SKM-1 treated with dmso at 0.1 percent for 144 hours (cell line): ENCODE data around the gene EYA3.
A peak's percentile ranks its signal among the peaks of the same experiment; 100 is the strongest.

Experiments
- DNase-seq: peaks from one replicate; lab custom pipeline; 2025; ENCODE audit not compliant: unreplicated experiment; lab: John Stamatoyannopoulos, UW

The EYA3 gene

GRCh38 chr1:28114844-28115243 lies 26.4 kb upstream of the EYA3 start:
- DNase-seq: no peak

GRCh38 chr1:28113242-28113572 lies 24.8 kb upstream of the EYA3 start:
- DNase-seq: no peak

- DNase-seq: peak; percentile 90
These were observed 24.2 kb upstream of the EYA3 start for GRCh38 chr1:28112388-28113241.

- peak; percentile 94 for DNase-seq
These were observed 22.7 kb upstream of the EYA3 start for GRCh38 chr1:28111157-28111556.

- DNase-seq: no peak
These were observed 22.1 kb upstream of the EYA3 start for GRCh38 chr1:28110555-28110954.

GRCh38 chr1:28109639-28110038 lies 21.2 kb upstream of the EYA3 start:
- DNase-seq: no peak

- no peak for DNase-seq
These were observed 19.6 kb upstream of the EYA3 start for GRCh38 chr1:28108001-28108400.

GRCh38 chr1:28104866-28105467 lies 16.6 kb upstream of the EYA3 start:
- DNase-seq: no peak

GRCh38 chr1:28102189-28102588 lies 13.8 kb upstream of the EYA3 start:
- no peak for DNase-seq

GRCh38 chr1:28099050-28099769 lies 10.8 kb upstream of the EYA3 start:
- DNase-seq: no peak

- DNase-seq: no peak
These were observed 8.7 kb upstream of the EYA3 start for GRCh38 chr1:28097100-28097472.

- DNase-seq: no peak
These were observed 8.0 kb upstream of the EYA3 start for GRCh38 chr1:28096210-28097099.

GRCh38 chr1:28091043-28091781 lies 2.8 kb upstream of the EYA3 start:
- DNase-seq: peak; percentile 64

- no peak for DNase-seq
These were observed 719 bp downstream of the EYA3 start for GRCh38 chr1:28087614-28088167.

- DNase-seq: no peak
These were observed 1.8 kb downstream of the EYA3 start for GRCh38 chr1:28086651-28087050.

- no peak for DNase-seq
These were observed 3.3 kb downstream of the EYA3 start for GRCh38 chr1:28085129-28085528.

GRCh38 chr1:28083876-28084275 lies 4.5 kb downstream of the EYA3 start:
- DNase-seq: no peak

- no peak for DNase-seq
These were observed 9.5 kb downstream of the EYA3 start for GRCh38 chr1:28078680-28079626.

GRCh38 chr1:28078262-28078661 lies 10.1 kb downstream of the EYA3 start:
- no peak for DNase-seq
